Measurements from ENCODE around the gene MTERF2.

DNA sequence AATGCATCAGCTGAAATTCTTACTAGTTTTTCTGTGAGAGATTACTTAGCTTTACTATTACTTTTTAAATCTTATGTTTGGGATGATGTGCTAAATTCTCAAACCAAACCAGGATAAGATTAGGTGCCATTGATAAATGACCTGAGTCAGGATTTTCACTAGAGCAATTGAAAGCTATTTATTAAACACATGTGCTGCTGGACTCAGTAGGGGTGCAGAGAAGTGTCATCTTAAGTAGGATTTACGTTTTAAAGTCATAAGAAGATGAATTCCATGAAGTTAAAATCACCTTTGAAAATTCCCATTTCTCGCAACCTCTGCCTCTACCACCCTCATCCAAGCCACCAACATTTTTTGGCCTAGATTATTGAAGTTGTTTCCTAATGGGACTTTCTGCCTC, 22.4 kb downstream of the MTERF2 start:
- TF ChIP-seq POLR2A (IDR thresholded peaks at IDR 0.05) (no peak), CTCF (IDR thresholded peaks at IDR 0.05 in 4 of 5, conservative IDR thresholded peaks at IDR 0.05 in 1 of 5) (no peak)
